Ishikawa (cell line): ENCODE data around the gene DYNLT5.

ENCODE experiments used
- NFIC ChIP-seq: IDR thresholded peaks from 2 replicates; pipeline ENCODE4 v1.6.1; 2012
- RAD21 ChIP-seq: IDR thresholded peaks from 2 replicates; pipeline ENCODE4 v1.6.1; 2012; ENCODE audit warnings: low read depth
- TF ChIP-seq, protein P1 (sequence below): IDR thresholded peaks from 2 replicates; pipeline ENCODE4 v1.6.1; 2012; ENCODE audit warnings: low read depth, mild to moderate bottlenecking

DNA sequence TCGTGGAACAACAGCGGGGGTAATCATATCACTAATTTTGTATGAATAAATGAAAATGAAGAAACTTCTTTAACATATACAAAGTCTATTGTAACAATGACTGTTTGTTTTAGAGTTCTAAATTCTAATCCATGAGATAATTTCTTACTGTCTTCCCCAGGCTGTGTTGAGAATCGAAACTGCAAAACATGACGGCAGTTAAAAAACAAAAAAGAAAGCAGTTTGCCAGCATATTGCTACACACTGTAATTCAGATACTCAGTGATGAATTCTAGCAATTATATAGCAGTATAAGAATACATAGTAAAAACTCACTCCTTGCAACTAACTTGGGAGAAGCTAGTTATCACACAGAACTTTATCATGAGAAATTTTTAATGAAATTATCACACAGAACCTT lies 26.7 kb downstream of the DYNLT5 start:
- TF ChIP-seq, protein P1, sequence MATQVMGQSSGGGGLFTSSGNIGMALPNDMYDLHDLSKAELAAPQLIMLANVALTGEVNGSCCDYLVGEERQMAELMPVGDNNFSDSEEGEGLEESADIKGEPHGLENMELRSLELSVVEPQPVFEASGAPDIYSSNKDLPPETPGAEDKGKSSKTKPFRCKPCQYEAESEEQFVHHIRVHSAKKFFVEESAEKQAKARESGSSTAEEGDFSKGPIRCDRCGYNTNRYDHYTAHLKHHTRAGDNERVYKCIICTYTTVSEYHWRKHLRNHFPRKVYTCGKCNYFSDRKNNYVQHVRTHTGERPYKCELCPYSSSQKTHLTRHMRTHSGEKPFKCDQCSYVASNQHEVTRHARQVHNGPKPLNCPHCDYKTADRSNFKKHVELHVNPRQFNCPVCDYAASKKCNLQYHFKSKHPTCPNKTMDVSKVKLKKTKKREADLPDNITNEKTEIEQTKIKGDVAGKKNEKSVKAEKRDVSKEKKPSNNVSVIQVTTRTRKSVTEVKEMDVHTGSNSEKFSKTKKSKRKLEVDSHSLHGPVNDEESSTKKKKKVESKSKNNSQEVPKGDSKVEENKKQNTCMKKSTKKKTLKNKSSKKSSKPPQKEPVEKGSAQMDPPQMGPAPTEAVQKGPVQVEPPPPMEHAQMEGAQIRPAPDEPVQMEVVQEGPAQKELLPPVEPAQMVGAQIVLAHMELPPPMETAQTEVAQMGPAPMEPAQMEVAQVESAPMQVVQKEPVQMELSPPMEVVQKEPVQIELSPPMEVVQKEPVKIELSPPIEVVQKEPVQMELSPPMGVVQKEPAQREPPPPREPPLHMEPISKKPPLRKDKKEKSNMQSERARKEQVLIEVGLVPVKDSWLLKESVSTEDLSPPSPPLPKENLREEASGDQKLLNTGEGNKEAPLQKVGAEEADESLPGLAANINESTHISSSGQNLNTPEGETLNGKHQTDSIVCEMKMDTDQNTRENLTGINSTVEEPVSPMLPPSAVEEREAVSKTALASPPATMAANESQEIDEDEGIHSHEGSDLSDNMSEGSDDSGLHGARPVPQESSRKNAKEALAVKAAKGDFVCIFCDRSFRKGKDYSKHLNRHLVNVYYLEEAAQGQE = no peak
- TF ChIP-seq RAD21 (no peak), NFIC (no peak)
